CD4-positive, alpha-beta T cell (primary cell): ENCODE data around the gene STOX2. TPM values are rescaled to one million over a fixed set of nuclear protein-coding genes. Genes with fewer than 3 reads are reported as not detected.

Experiments
- ATAC-seq: fragments of 200-7000 bp; cut with Tn5 transposase; one replicate; pipeline ENCODE4 v1.10.0; 2022; ENCODE audit warnings: mild to moderate bottlenecking; ENCODE audit not compliant: poor library complexity
- CTCF ChIA-PET: fragments of 350-600 bp; sonication (Branson Sonifier 250); formaldehyde crosslinking; loops from one replicate; lab custom pipeline; 2021; ENCODE audit warnings: antibody characterized with exemption, inconsistent platforms; lab: Charles Lee
- POLR2A ChIA-PET: fragments of 350-600 bp; sonication (Branson Sonifier 250); formaldehyde crosslinking; loops from one replicate; lab custom pipeline; 2021; ENCODE audit warnings: antibody characterized with exemption, inconsistent platforms; lab: Charles Lee
- DNase-seq, 14 experiments: peaks; one replicate each; pipeline ENCODE4 v3.0.0-alpha.2; 2013 to 2020; ENCODE audit warnings: mixed read lengths in 2 of 14
- H3K27ac ChIP-seq, 2 donors: one replicate each; pipeline versions ENCODE4 v1.5.1 to v1.7.0; 2013; ENCODE audit warnings: low read length in 2 of 2, low read depth in 1 of 2, mild to moderate bottlenecking in 1 of 2
- H3K27me3 ChIP-seq, 2 experiments: 1 replicate in 1 of 2; 2 replicates in 1 of 2; pipeline versions ENCODE4 v1.6.1 to v1.7.0; 2013; ENCODE audit warnings: low read length in 2 of 2, control low read depth in 1 of 2, mild to moderate bottlenecking in 1 of 2, moderate library complexity in 1 of 2; ENCODE audit not compliant: insufficient read depth in 2 of 2, control insufficient read depth in 1 of 2
- H3K36me3 ChIP-seq: one replicate; pipeline ENCODE4 v1.6.1; 2013; ENCODE audit warnings: low read length, control low read depth; ENCODE audit not compliant: insufficient read depth
- H3K4me1 ChIP-seq: one replicate; pipeline ENCODE4 v1.6.1; 2013; ENCODE audit warnings: low read length, control low read depth; ENCODE audit not compliant: insufficient read depth
- H3K4me3 ChIP-seq: one replicate; pipeline ENCODE4 v1.5.1; 2013; ENCODE audit warnings: mild to moderate bottlenecking, low read length, moderate library complexity
- H3K9me3 ChIP-seq, 2 experiments: 1 replicate in 1 of 2; 2 replicates in 1 of 2; pipeline versions ENCODE4 v1.6.1 to v1.7.0; 2013; ENCODE audit warnings: low read length in 2 of 2, mild to moderate bottlenecking in 2 of 2, control low read depth in 1 of 2, moderate library complexity in 1 of 2; ENCODE audit not compliant: control insufficient read depth in 1 of 2, insufficient read depth in 1 of 2
- H3K27ac Mint-ChIP-seq: one replicate; pipeline ENCODE4 v1.8.0; 2020; ENCODE audit warnings: mixed read lengths
- H3K27me3 Mint-ChIP-seq: one replicate; pipeline ENCODE4 v1.8.0; 2021; ENCODE audit warnings: mixed read lengths
- H3K36me3 Mint-ChIP-seq: one replicate; pipeline ENCODE4 v1.8.0; 2021; ENCODE audit warnings: low read depth, mixed read lengths
- H3K4me1 Mint-ChIP-seq: one replicate; pipeline ENCODE4 v1.8.0; 2021; ENCODE audit warnings: low read depth, mixed read lengths
- H3K4me3 Mint-ChIP-seq: one replicate; pipeline ENCODE4 v1.8.0; 2020; ENCODE audit warnings: mild to moderate bottlenecking, mixed read lengths
- H3K9me3 Mint-ChIP-seq: one replicate; pipeline ENCODE4 v1.8.0; 2020; ENCODE audit warnings: mixed read lengths
- CTCF ChIP-seq: fragments of 200-600 bp; IDR thresholded peaks from one replicate; pipeline ENCODE4 v1.8.0; 2022; ENCODE audit warnings: antibody characterized with exemption, mild to moderate bottlenecking
- intact Hi-C, 2 experiments: fragments of 100-400 bp; cut with DNase I in 1 of 2; cut with micrococcal nuclease in 1 of 2; formaldehyde crosslinking; loops; one replicate each; pipeline versions ENCODE4 v1.15.1 to v1.9.0; 2023 to 2025; cut with DNase I, micrococcal nuclease
- total RNA-seq, 174 experiments: library from RNA in 2 of 174; stranded (reverse) in 2 of 174; gene quantifications; one replicate each; pipeline ENCODE4 v1.2.3 and lab custom pipeline; 2021 to 2026

Gene STOX2
- total RNA-seq, 2 experiments from 2014 or later: not detected

- Mint-ChIP-seq H3K27ac (no peak overlapping the region), H3K4me3 (no peak overlapping the region), H3K27me3 (peaks cover 11% of the 10 kb centered on the region), H3K36me3 (no peaks in the 10 kb centered on the region), H3K4me1 (no peaks in the 10 kb centered on the region), H3K9me3 (no peaks in the 10 kb centered on the region)
- H3K9me3 ChIP-seq: no peaks in the 10 kb centered on the region
- no peak overlapping the region for H3K27ac ChIP-seq
- DNase-seq (no peak), ATAC-seq (no peak)
- TF ChIP-seq CTCF: no peak
- CTCF ChIA-PET: no interaction called here
- H3K4me3 ChIP-seq: no peak overlapping the region
- H3K4me1 ChIP-seq: no peaks in the 10 kb centered on the region
- intact Hi-C loops: no loop called here
- no peaks in the 10 kb centered on the region for H3K27me3 ChIP-seq
- POLR2A ChIA-PET: no interaction called here
- no peaks in the 10 kb centered on the region for H3K36me3 ChIP-seq
Measured at GRCh38 chr4:183935355-183936005, 30.4 kb downstream of the STOX2 start.

- H3K9me3 ChIP-seq: no peaks in the 10 kb centered on the region
- ATAC-seq: no peak
- Mint-ChIP-seq H3K36me3 (no peaks in the 10 kb centered on the region), H3K4me3 (no peak overlapping the region), H3K4me1 (no peaks in the 10 kb centered on the region), H3K27ac (no peak overlapping the region), H3K9me3 (no peaks in the 10 kb centered on the region), H3K27me3 (peaks cover 11% of the 10 kb centered on the region)
- ChIA-PET POLR2A (no interaction called here), CTCF (no interaction called here)
- no peak for DNase-seq
- intact Hi-C loops: no loop called here
- H3K4me1 ChIP-seq: no peaks in the 10 kb centered on the region
- no peak overlapping the region for H3K4me3 ChIP-seq
- H3K27me3 ChIP-seq: no peaks in the 10 kb centered on the region
- no peak overlapping the region for H3K27ac ChIP-seq
- H3K36me3 ChIP-seq: no peaks in the 10 kb centered on the region
- TF ChIP-seq CTCF: no peak
Measured at GRCh38 chr4:183936047-183936446, 30.9 kb downstream of the STOX2 start.

- CTCF ChIA-PET: no interaction called here
- ATAC-seq (no peak), DNase-seq (no peak)
- intact Hi-C loops: no loop called here
- POLR2A ChIA-PET: no interaction called here
- Histone ChIP-seq H3K9me3 (no peaks in the 10 kb centered on the region), H3K36me3 (no peaks in the 10 kb centered on the region), H3K27ac (no peak overlapping the region), H3K4me1 (no peaks in the 10 kb centered on the region), H3K4me3 (no peak overlapping the region), H3K27me3 (no peaks in the 10 kb centered on the region)
- Mint-ChIP-seq H3K9me3 (no peaks in the 10 kb centered on the region), H3K36me3 (no peaks in the 10 kb centered on the region), H3K27ac (no peak overlapping the region), H3K4me3 (no peak overlapping the region), H3K27me3 (peaks cover 5% of the 10 kb centered on the region), H3K4me1 (no peaks in the 10 kb centered on the region)
- no peak for TF ChIP-seq CTCF
Measured at GRCh38 chr4:183936574-183937345, 31.7 kb downstream of the STOX2 start.
